K562 (cell line): ENCODE measurements around the gene SLC16A13. TPM values are rescaled to one million over a fixed set of nuclear protein-coding genes. Genes with fewer than 3 reads are reported as not detected.

Experiments used
- CREM ChIP-seq: IDR thresholded peaks from 2 replicates; pipeline ENCODE4 v1.6.1; 2014; ENCODE audit warnings: antibody characterized with exemption, low read depth
- E2F3 ChIP-seq: fragments of 250-450 bp; sonication (Bioruptor Pico); IDR thresholded peaks from 2 replicates; pipeline ENCODE4 v1.4.0; 2020; ENCODE audit warnings: mild to moderate bottlenecking
- E4F1 ChIP-seq: fragments of 250-450 bp; sonication (Bioruptor Pico); IDR thresholded peaks from 2 replicates; pipeline ENCODE4 v1.5.0; 2021; ENCODE audit warnings: mild to moderate bottlenecking, borderline replicate concordance
- FOXA1 ChIP-seq: fragments of 450-650 bp; IDR thresholded peaks from 2 replicates; pipeline ENCODE4 v1.6.1; 2016; ENCODE audit warnings: mild to moderate bottlenecking, borderline replicate concordance
- GATA2 ChIP-seq: sonication (generic); formaldehyde crosslinking; IDR thresholded peaks from 2 replicates; pipeline ENCODE4 v1.4.0; 2020; ENCODE audit warnings: mild to moderate bottlenecking, missing genetic modification reagents
- IFI16 ChIP-seq: fragments of 250-450 bp; sonication (Bioruptor Pico); IDR thresholded peaks from 2 replicates; pipeline ENCODE4 v2.1.2; 2022; ENCODE audit warnings: mild to moderate bottlenecking, inconsistent platforms
- KDM2B ChIP-seq: fragments of 250-450 bp; sonication (Bioruptor Pico); IDR thresholded peaks from 2 replicates; pipeline ENCODE4 v1.8.0; 2021; ENCODE audit warnings: mild to moderate bottlenecking, moderate library complexity
- MCM7 ChIP-seq, 2 experiments: fragments of 450-650 bp; IDR thresholded peaks; 2 replicates each; pipeline ENCODE4 v1.6.1; 2016 to 2018
- NRF1 ChIP-seq, 2 experiments: fragments of 450-650 bp; IDR thresholded peaks in 1 of 2; conservative IDR thresholded peaks in 1 of 2; 2 replicates each; pipeline ENCODE4 v1.6.1; 2014; ENCODE audit warnings: mild to moderate bottlenecking in 2 of 2
- SMAD2 ChIP-seq: fragments of 150-350 bp; IDR thresholded peaks from 2 replicates; pipeline ENCODE4 v1.6.1; 2014; ENCODE audit warnings: low read depth, mild to moderate bottlenecking, low read length
- SMAD4 ChIP-seq: fragments of 250-450 bp; sonication (Bioruptor Pico); conservative IDR thresholded peaks from 2 replicates; pipeline ENCODE4 v1.8.0; 2021; ENCODE audit warnings: inconsistent platforms, mild to moderate bottlenecking, moderate library complexity
- ZBTB12 ChIP-seq: fragments of 250-450 bp; sonication (Bioruptor Pico); IDR thresholded peaks from 2 replicates; pipeline ENCODE4 v1.4.0; 2020
- ZNF143 ChIP-seq: sonication (generic); formaldehyde crosslinking; IDR thresholded peaks from 2 replicates; pipeline ENCODE4 v1.9.0; 2022; ENCODE audit warnings: mild to moderate bottlenecking, missing genetic modification reagents
- ZNF695 ChIP-seq: fragments of 450-650 bp; formaldehyde crosslinking; IDR thresholded peaks from 2 replicates; pipeline ENCODE4 v1.4.0; 2020; ENCODE audit warnings: mild to moderate bottlenecking, moderate library complexity
- ZNF766 ChIP-seq: fragments of 200-800 bp; sonication (Bioruptor generic); conservative IDR thresholded peaks from 2 replicates; pipeline ENCODE4 v1.6.1; 2016; ENCODE audit warnings: missing genetic modification characterization, missing compliant biosample characterization
- polyA plus RNA-seq, 8 experiments: library from polyadenylated mRNA; depleted of rRNA in 4 of 8; stranded (reverse) in 5 of 8; unstranded in 3 of 8; fragments of >200 nt; fragmentation: Nextera tagmentation in 2 of 8; fragmentation: Illumina TruSeq in 1 of 8; extraction: Ambion mirVana in 2 of 8; extraction: Trizol in 1 of 8; gene quantifications; 2 replicates each; pipeline versions ENCODE4 v1.2.1 to v1.2.3, GENCODE V29; 2011 to 2014; ENCODE audit warnings: inconsistent platforms in 1 of 8, missing spikeins in 1 of 8
- total RNA-seq, 7 experiments: library from RNA; depleted of rRNA in 6 of 7; stranded (reverse); fragments of >200 nt in 6 of 7; fragmentation: Illumina TruSeq in 2 of 7; extraction: Trizol in 2 of 7; gene quantifications; 2 replicates each; pipeline versions ENCODE4 v1.2.1 to v1.2.3, GENCODE V29; 2011 to 2021; ENCODE audit warnings: low replicate concordance in 1 of 7
- TF ChIP-seq, protein P1 (sequence below), 2 experiments: fragments of 200-800 bp in 1 of 2; sonication (Bioruptor generic) in 1 of 2; sonication (generic) in 1 of 2; formaldehyde crosslinking in 1 of 2; IDR thresholded peaks in 1 of 2; conservative IDR thresholded peaks in 1 of 2; 2 replicates each; pipeline versions ENCODE4 v1.5.0 to v1.6.1; 2016 to 2020; ENCODE audit warnings: missing compliant biosample characterization in 1 of 2, missing genetic modification characterization in 1 of 2, missing genetic modification reagents in 1 of 2
- TF ChIP-seq, protein P2 (sequence below): fragments of 200-800 bp; sonication (Bioruptor generic); IDR thresholded peaks from 2 replicates; pipeline ENCODE4 v1.6.1; 2017; ENCODE audit warnings: missing genetic modification characterization, missing compliant biosample characterization
- TF ChIP-seq, protein P3 (sequence below): fragments of 450-650 bp; IDR thresholded peaks from 2 replicates; pipeline ENCODE4 v1.6.1; 2016; ENCODE audit warnings: mild to moderate bottlenecking

Gene SLC16A13
- total and polyA plus RNA-seq, 9 of the 15 experiments (the other 6 are each of a cell fraction or from before 2014, with no cell fraction given): 0.04 to 5.6 (median 0.87) TPM

GRCh38 chr17:6994118-6994598 lies 41.7 kb upstream of the SLC16A13 start (continued):
- no peak for TF ChIP-seq ZNF695 (CRISPR knock-in tag)
- no peak for TF ChIP-seq GATA2
- no peak for TF ChIP-seq SMAD2
- TF ChIP-seq ZNF766 (CRISPR knock-in tag): peak; percentile 22; the same call in 1 of the 2 replicates
- TF ChIP-seq FOXA1: no peak
- TF ChIP-seq, protein P1, sequence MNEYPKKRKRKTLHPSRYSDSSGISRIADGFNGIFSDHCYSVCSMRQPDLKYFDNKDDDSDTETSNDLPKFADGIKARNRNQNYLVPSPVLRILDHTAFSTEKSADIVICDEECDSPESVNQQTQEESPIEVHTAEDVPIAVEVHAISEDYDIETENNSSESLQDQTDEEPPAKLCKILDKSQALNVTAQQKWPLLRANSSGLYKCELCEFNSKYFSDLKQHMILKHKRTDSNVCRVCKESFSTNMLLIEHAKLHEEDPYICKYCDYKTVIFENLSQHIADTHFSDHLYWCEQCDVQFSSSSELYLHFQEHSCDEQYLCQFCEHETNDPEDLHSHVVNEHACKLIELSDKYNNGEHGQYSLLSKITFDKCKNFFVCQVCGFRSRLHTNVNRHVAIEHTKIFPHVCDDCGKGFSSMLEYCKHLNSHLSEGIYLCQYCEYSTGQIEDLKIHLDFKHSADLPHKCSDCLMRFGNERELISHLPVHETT (CRISPR knock-in tag; conservative IDR thresholded peaks at IDR 0.05 in 1 of 2, IDR thresholded peaks at IDR 0.05 in 1 of 2): peak in 1 of 2 experiments; percentile 7; a peak in 1 of 4 replicates
- no peak for TF ChIP-seq CREM
- no peak for TF ChIP-seq IFI16
- peak; percentile 56; the same call in 1 of the 2 replicates for TF ChIP-seq SMAD4 (CRISPR knock-in tag)
- no peak for TF ChIP-seq E4F1
- TF ChIP-seq, protein P2, sequence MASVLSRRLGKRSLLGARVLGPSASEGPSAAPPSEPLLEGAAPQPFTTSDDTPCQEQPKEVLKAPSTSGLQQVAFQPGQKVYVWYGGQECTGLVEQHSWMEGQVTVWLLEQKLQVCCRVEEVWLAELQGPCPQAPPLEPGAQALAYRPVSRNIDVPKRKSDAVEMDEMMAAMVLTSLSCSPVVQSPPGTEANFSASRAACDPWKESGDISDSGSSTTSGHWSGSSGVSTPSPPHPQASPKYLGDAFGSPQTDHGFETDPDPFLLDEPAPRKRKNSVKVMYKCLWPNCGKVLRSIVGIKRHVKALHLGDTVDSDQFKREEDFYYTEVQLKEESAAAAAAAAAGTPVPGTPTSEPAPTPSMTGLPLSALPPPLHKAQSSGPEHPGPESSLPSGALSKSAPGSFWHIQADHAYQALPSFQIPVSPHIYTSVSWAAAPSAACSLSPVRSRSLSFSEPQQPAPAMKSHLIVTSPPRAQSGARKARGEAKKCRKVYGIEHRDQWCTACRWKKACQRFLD (CRISPR knock-in tag): peak; percentile 67; the same call in 1 of the 2 replicates
- TF ChIP-seq NRF1 (conservative IDR thresholded peaks at IDR 0.05 in 1 of 2, IDR thresholded peaks at IDR 0.05 in 1 of 2): peak; percentile 45 to 52; a peak in 3 of 4 replicates
- no peak for TF ChIP-seq E2F3 (CRISPR knock-in tag)
- no peak for TF ChIP-seq KDM2B (CRISPR knock-in tag)
- TF ChIP-seq, protein P3, sequence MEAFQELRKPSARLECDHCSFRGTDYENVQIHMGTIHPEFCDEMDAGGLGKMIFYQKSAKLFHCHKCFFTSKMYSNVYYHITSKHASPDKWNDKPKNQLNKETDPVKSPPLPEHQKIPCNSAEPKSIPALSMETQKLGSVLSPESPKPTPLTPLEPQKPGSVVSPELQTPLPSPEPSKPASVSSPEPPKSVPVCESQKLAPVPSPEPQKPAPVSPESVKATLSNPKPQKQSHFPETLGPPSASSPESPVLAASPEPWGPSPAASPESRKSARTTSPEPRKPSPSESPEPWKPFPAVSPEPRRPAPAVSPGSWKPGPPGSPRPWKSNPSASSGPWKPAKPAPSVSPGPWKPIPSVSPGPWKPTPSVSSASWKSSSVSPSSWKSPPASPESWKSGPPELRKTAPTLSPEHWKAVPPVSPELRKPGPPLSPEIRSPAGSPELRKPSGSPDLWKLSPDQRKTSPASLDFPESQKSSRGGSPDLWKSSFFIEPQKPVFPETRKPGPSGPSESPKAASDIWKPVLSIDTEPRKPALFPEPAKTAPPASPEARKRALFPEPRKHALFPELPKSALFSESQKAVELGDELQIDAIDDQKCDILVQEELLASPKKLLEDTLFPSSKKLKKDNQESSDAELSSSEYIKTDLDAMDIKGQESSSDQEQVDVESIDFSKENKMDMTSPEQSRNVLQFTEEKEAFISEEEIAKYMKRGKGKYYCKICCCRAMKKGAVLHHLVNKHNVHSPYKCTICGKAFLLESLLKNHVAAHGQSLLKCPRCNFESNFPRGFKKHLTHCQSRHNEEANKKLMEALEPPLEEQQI: no peak
- TF ChIP-seq MCM7 (IDR thresholded peaks at IDR 0.05): no peak
- TF ChIP-seq ZNF143: no peak
- TF ChIP-seq ZBTB12 (CRISPR knock-in tag): no peak
